NCI-H748 treated with DMSO at 0.1 percent for 48 hours (cell line): ENCODE results near the gene ECPAS.
"Not testable (repeated sequence)": the region's sequence is repeated elsewhere in the genome, so short reads cannot be mapped to it uniquely, and the experiment has no call there.

Experiments
- DNase-seq: peaks from one replicate; lab custom pipeline; 2025; lab: John Stamatoyannopoulos, UW

Gene ECPAS

GRCh38 chr9:111483858-111484571, at the start of gene ECPAS:
Gene ECPAS, minus strand, starts transcription at chr9:111484383. Its CDS starts 11,465 bp downstream, at chr9:111472918.
- DNase-seq: peak; percentile 25

- no peak for DNase-seq
Observed at GRCh38 chr9:111533099-111533790, 49.1 kb upstream of the ECPAS start.

- DNase-seq: no peak
Observed at GRCh38 chr9:111531716-111532115, 47.5 kb upstream of the ECPAS start.

- DNase-seq: no peak
Observed at GRCh38 chr9:111529787-111530186, 45.6 kb upstream of the ECPAS start.

- no peak for DNase-seq
Observed at GRCh38 chr9:111527347-111527746, 43.2 kb upstream of the ECPAS start.

GRCh38 chr9:111525056-111525977, 41.1 kb upstream of the ECPAS start, which contains the start of gene ZNF483:
Gene ZNF483, plus strand, starts transcription at chr9:111525179. Its CDS starts 2,217 bp downstream, at chr9:111527396.
- peak; percentile 80 for DNase-seq

- DNase-seq: no peak
Observed at GRCh38 chr9:111524731-111525055, 40.5 kb upstream of the ECPAS start.

GRCh38 chr9:111516061-111516465, 31.9 kb upstream of the ECPAS start:
- DNase-seq: no peak

GRCh38 chr9:111514967-111515366, 30.8 kb upstream of the ECPAS start:
- DNase-seq: no peak

- DNase-seq: not testable (repeated sequence)
Observed at GRCh38 chr9:111511581-111511980, 27.4 kb upstream of the ECPAS start.

GRCh38 chr9:111502506-111502905, 18.3 kb upstream of the ECPAS start:
- DNase-seq: no peak

- DNase-seq: no peak
Observed at GRCh38 chr9:111501648-111502047, 17.5 kb upstream of the ECPAS start.

- no peak for DNase-seq
Observed at GRCh38 chr9:111501005-111501562, 16.9 kb upstream of the ECPAS start.

GRCh38 chr9:111497196-111497595, 13.0 kb upstream of the ECPAS start:
- not testable (repeated sequence) for DNase-seq

GRCh38 chr9:111484572-111484894, 350 bp upstream of the ECPAS start:
- DNase-seq: no peak

- DNase-seq: no peak
Observed at GRCh38 chr9:111483439-111483857, 735 bp downstream of the ECPAS start.

- DNase-seq: peak; percentile 28
Observed at GRCh38 chr9:111482694-111483438, 1.3 kb downstream of the ECPAS start.

GRCh38 chr9:111481885-111482636, 2.1 kb downstream of the ECPAS start:
- peak; percentile 61 for DNase-seq

- no peak for DNase-seq
Observed at GRCh38 chr9:111477677-111478076, 6.5 kb downstream of the ECPAS start.

- no peak for DNase-seq
Observed at GRCh38 chr9:111475195-111475594, 9.0 kb downstream of the ECPAS start.

GRCh38 chr9:111474385-111474784, 9.8 kb downstream of the ECPAS start:
- DNase-seq: no peak
